ENCODE results near the gene POLRMT. TPM values are rescaled to one million over a fixed set of nuclear protein-coding genes. Genes with fewer than 3 reads are reported as not detected.
A peak's percentile ranks its signal among the peaks of the same experiment; 100 is the strongest.
"Not testable (repeated sequence)": the region's sequence is repeated elsewhere in the genome, so short reads cannot be mapped to it uniquely, and the experiment has no call there.

Gene POLRMT
- total RNA-seq, 2 donors from 2014 or later, result 55.0 to 104 TPM

DNA sequence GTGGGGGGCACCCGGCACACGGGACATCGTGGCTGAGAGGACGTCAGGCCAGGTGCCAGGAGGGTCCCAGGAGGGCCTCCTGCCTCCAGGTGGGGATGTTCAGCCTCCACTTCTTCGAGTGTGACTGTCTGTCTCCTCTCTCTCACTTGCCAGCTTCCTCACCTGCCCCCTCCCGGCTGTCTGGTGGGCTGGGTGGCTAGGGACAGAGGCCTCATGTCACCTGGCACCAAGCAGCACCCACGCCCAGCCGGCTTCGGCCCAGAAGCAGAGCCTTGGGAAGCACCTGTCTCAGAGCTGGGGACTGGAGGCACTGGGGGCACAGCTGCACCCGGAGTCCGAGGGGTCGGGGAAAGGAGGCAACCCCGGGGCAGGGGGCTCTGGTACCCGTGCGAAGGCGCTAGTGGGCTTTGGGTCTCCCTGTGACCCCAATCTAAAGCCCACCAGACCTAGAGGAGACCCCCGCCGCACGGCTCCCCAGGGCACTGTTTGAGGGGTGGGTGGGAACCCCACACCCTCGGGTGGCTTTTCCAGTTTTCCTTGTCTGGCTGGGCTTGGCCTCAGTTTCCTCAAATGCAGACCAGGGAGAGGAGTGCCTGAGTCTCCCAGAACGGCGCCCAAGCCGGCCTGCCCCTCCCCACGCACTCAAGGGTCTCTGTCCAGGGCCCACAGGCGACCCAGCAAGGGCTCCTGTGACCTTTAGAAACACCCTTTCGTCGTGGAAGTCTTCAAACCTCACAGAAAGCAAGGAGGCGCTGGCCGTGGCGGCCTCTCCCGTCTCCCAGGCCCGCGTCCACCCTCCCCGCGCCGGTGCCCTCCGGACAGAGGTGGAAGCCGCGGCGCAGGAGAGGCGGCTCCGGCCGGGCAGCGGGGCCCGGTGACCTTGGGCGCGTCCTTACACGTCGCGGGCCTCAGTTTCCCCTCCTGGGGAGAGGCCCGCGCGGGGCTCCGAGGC, 44.3 kb downstream of the POLRMT start:
- peak overlapping the region; percentile 15 for H3K4me3 Mint-ChIP-seq
- DNase-seq (ENCODE audit: low spot score) (no peak), ATAC-seq (peak in 1 of 2 donors; percentile 4)
- H3K27ac Mint-ChIP-seq, result no peak overlapping the region
- H3K36me3 Mint-ChIP-seq, result no peaks in the 10 kb centered on the region
- H3K9me3 Mint-ChIP-seq, result no peaks in the 10 kb centered on the region
- peaks cover 0 to under 1% of the 10 kb centered on the region in 2 donors for H3K4me1 Mint-ChIP-seq (ENCODE audit: low read depth in 2 of 2)
- H3K27me3 Mint-ChIP-seq, result peaks cover 0 to 3% of the 10 kb centered on the region in 2 donors

DNA sequence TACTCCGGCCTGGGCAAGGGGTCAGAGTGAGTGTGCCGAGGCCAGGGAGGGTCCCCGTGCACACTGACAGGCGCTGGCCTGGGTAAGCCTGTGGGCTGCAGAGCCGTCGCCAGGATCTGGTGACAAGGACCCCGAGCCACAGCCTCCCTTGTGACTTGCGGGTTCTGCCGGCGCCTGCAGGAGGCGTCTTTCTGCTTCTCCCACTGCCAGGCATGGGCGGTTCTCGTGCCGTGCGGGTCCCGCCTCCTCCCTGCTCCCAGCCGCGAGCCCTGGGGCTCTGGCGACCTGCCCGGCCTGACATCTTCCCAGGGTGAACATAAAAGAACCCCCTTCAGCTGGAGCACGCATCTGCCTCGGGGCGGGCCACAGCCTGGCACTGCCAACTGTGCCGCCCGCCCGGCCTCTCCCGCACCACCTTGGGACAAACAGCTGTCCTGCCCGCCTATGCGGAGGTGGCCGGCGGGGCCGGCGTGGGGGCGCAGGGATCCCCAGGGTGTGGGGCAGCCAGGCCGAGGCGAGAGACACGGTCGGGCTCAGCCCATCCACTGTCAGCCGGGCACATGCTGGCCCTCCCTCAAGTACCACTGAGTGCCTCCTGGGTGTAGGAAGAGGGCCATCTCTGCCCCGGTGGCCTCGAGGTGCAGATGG, 45.1 kb downstream of the POLRMT start:
- Mint-ChIP-seq H3K27ac (no peak overlapping the region), H3K4me3 (no peak overlapping the region), H3K4me1 (ENCODE audit: low read depth in 2 of 2) (peaks cover 0 to 3% of the 10 kb centered on the region in 2 donors), H3K36me3 (no peaks in the 10 kb centered on the region), H3K9me3 (no peaks in the 10 kb centered on the region), H3K27me3 (peaks cover 0 to 3% of the 10 kb centered on the region in 2 donors)
- ATAC-seq, result peak; percentile 46 to 49
- DNase-seq (ENCODE audit: low spot score), result no peak

DNA sequence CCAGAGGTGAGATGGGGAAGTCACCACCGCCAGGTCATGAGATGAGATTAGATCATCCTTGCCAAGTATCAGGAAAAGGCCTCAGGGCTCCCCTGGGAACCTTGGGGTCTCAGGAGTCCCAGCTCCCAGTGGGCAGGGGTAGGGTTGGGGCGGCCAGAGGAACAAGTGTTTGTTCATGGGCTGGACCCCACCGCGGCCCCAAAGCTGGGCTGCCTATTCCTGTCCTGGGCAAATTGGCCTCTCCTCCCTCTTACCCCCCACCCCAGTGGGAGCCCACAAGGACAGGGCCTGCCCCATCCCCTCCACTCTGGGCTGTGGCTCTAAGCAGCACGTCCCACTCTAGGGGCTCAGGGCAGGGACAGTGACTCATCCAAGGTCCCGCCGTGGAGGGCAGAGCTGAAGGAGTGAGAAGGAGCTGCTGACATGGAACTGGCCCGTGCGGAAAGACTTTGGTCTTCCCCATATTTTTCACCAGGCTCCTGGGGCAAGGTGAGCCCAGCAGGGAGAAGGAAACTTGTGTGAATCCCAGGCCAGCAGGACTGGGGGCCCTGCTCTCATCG, 47.7 kb downstream of the POLRMT start:
- H3K27ac Mint-ChIP-seq, result no peak overlapping the region

DNA sequence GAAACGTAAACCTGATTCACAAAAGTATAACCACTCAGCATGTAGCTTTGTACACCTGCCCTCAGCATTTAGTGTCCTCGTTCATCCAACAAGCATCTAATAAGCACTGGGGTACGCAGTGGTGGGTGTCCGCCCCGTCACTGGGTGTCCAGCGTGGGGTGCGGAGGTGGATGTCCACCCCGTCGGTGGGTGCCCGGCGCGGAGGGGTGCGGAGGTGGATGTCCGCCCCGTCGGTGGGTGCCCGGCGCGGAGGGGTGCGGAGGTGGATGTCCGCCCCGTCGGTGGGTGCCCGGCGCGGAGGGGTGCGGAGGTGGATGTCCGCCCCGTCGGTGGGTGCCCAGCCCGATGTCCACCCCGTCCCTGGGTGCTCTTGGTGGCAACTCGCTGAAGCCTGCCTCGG, 48.2 kb downstream of the POLRMT start:
- not testable (repeated sequence) for DNase-seq (ENCODE audit: low spot score); H3K36me3 Mint-ChIP-seq; H3K27ac Mint-ChIP-seq; H3K9me3 Mint-ChIP-seq; H3K4me1 Mint-ChIP-seq (ENCODE audit: low read depth in 2 of 2); H3K27me3 Mint-ChIP-seq; ATAC-seq; H3K4me3 Mint-ChIP-seq

More for the DNA sequence above, 47.7 kb downstream of the POLRMT start:
- ATAC-seq, result no peak
- no peak for DNase-seq (ENCODE audit: low spot score)
- Mint-ChIP-seq H3K9me3 (no peaks in the 10 kb centered on the region), H3K4me3 (no peak overlapping the region), H3K27me3 (no peaks in the 10 kb centered on the region), H3K4me1 (ENCODE audit: low read depth in 2 of 2) (peaks cover 0 to 3% of the 10 kb centered on the region in 2 donors), H3K36me3 (no peaks in the 10 kb centered on the region)

DNA sequence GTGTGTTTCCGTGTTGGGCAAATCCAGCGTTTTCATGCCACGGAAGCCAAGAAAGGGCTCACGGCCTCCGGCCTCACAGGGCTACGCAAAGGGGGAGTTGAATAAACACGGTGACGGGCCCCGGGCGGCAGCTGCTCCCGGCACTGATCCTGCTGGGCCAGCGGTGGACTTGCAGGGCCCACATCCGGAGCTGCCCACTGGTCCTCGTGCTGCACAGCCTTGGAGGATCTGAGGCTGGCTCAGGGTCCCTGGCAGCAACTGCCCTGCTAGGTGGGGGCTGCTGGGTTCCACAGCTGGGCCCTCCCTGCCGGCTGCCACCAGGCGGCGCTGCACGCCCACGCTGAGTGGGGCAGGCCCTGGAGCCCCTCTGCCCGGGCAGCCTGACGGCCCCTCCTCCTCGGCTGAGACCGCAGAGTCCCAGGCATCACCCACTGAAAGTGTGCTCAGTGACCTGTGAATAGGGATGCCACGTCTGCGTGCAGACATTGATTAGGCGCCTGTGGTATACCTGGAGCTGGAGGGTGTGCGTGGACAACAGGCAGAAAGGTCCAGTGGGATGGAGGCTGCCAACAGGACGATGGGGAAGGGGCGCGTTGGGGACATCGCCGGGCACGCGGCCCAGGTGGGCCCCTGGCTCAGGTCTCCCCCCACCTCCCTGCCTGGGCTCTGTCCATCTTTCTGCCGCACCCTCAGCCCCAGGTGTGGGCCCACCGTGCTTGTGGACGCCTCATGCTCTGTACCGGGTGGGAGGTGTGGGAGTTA, 48.9 kb downstream of the POLRMT start:
- Mint-ChIP-seq H3K27ac (no peak overlapping the region), H3K36me3 (no peaks in the 10 kb centered on the region), H3K27me3 (no peaks in the 10 kb centered on the region), H3K4me3 (no peak overlapping the region), H3K9me3 (no peaks in the 10 kb centered on the region), H3K4me1 (ENCODE audit: low read depth in 2 of 2) (peaks cover 0 to 3% of the 10 kb centered on the region in 2 donors)
- DNase-seq (ENCODE audit: low spot score) (no peak), ATAC-seq (peak; percentile 61 to 71)

DNA sequence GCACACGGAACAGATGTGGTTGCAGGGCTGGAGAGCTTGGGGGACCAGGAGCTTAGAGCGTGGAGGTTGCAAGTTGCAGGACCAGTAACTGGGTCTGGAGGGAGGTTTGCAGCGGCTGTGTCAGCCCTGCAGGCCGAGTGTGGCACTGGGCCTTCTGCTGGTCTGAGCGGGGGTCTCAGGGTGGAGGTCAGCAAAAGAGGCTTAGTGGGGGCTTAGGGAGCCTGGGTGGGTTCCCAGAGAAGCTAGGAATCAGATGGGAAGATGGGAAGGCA, 49.4 kb downstream of the POLRMT start:
- Mint-ChIP-seq H3K4me1 (ENCODE audit: low read depth in 2 of 2) (peaks cover 0 to 3% of the 10 kb centered on the region in 2 donors), H3K27me3 (no peaks in the 10 kb centered on the region), H3K36me3 (no peaks in the 10 kb centered on the region), H3K9me3 (no peaks in the 10 kb centered on the region), H3K27ac (no peak overlapping the region), H3K4me3 (no peak overlapping the region)
- no peak for ATAC-seq
- no peak for DNase-seq (ENCODE audit: low spot score)

DNA sequence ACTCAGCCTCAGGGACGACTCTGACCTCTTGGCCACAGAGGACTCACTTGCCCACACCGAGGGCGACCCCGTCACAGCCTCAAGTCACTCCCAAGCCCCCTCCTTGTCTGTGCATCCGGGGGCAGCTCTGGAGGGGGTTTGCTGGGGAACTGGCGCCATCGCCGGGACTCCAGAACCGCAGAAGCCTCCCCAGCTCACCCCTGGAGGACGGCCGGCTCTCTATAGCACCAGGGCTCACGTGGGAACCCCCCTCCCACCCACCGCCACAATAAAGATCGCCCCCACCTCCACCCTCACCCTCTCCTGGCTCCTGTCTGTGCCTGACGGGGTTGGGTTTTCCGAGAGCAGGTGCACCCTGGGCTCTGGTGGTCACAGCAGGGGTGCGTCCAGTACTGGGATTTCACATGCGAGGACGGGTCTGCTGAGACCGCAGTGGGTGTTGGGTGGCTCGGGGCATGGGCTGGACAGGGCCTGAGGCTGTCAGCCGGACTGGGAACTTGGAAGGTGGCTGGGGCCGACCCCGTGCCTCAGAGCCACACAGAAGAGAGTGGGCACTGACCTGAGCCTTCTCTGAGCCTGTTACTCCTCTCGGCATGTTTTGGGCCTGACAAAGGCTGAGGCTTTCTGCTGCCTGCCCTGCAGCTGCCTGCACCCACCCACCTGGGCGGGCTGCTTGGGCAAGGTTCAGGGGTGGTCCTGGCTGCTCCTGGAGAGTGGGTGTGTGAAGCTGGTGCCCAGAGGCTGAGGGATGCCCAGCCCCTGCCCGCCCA, 50.0 kb downstream of the POLRMT start:
- DNase-seq (ENCODE audit: low spot score) (no peak), ATAC-seq (no peak)
- Mint-ChIP-seq H3K4me3 (no peak overlapping the region), H3K4me1 (ENCODE audit: low read depth in 2 of 2) (peaks cover 0 to 3% of the 10 kb centered on the region in 2 donors), H3K27me3 (no peaks in the 10 kb centered on the region), H3K27ac (no peak overlapping the region), H3K36me3 (no peaks in the 10 kb centered on the region), H3K9me3 (no peaks in the 10 kb centered on the region)

DNA sequence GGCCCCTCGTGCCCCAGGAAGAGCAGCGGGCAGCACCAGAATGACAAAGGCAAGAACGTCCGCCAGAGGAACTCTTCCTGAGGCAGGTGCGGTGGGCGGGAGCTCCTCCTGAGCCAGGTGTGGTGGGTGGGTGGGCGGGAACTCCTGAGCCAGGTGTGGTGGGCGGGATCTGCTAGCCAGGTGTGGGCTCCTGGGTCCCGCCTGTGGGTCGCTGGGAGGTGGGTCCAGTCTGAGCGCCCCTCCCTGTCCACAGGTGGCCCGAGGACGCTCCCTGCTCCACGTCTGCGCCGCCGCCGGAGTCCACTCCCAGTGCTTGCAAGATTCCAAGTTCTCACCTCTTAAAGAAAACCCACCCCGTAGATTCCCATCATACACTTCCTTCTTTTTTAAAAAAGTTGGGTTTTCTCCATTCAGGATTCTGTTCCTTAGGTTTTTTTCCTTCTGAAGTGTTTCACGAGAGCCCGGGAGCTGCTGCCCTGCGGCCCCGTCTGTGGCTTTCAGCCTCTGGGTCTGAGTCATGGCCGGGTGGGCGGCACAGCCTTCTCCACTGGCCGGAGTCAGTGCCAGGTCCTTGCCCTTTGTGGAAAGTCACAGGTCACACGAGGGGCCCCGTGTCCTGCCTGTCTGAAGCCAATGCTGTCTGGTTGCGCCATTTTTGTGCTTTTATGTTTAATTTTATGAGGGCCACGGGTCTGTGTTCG, 50.7 kb downstream of the POLRMT start:
- H3K27ac Mint-ChIP-seq, result no peak overlapping the region
- no peak overlapping the region for H3K4me3 Mint-ChIP-seq
- ATAC-seq (no peak), DNase-seq (ENCODE audit: low spot score) (no peak)
- H3K4me1 Mint-ChIP-seq (ENCODE audit: low read depth in 2 of 2), result peaks cover 0 to 3% of the 10 kb centered on the region in 2 donors
- H3K36me3 Mint-ChIP-seq, result no peaks in the 10 kb centered on the region
- no peaks in the 10 kb centered on the region for H3K27me3 Mint-ChIP-seq
- no peaks in the 10 kb centered on the region for H3K9me3 Mint-ChIP-seq

DNA sequence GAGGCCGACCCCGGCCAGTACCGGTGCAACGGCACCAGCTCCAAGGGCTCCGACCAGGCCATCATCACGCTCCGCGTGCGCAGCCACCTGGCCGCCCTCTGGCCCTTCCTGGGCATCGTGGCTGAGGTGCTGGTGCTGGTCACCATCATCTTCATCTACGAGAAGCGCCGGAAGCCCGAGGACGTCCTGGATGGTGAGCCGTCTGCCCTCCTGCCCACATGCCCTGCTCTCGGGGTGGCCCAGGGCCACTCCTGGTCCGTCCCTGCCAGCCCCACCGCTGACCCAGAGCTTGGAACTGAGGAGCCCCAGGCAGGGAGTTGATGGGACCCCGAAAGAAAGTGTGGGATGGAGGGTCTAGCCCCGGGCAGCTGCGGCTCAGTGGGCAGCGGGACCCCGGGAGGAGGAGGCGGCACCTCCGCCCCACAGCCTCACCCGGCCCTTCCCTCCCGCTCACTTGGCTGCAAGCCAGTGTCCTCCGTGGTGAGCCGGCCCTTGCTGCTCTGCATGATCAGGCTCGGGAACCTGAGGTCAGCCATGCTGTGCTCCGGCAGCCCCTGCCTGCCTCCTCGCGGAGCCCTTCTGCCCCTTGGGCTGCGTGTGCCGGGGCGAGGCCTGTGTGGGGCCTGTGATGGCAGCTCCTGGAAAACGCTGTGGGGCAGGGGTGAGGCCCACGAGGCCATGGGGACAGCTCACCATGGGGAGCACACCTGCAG, 51.8 kb downstream of the POLRMT start:
- DNase-seq (ENCODE audit: low spot score) (no peak), ATAC-seq (no peak)
- Mint-ChIP-seq H3K36me3 (no peaks in the 10 kb centered on the region), H3K27me3 (no peaks in the 10 kb centered on the region), H3K9me3 (no peaks in the 10 kb centered on the region), H3K27ac (no peak overlapping the region), H3K4me3 (no peak overlapping the region), H3K4me1 (ENCODE audit: low read depth in 2 of 2) (peaks cover 4 to 7% of the 10 kb centered on the region in 2 donors)

DNA sequence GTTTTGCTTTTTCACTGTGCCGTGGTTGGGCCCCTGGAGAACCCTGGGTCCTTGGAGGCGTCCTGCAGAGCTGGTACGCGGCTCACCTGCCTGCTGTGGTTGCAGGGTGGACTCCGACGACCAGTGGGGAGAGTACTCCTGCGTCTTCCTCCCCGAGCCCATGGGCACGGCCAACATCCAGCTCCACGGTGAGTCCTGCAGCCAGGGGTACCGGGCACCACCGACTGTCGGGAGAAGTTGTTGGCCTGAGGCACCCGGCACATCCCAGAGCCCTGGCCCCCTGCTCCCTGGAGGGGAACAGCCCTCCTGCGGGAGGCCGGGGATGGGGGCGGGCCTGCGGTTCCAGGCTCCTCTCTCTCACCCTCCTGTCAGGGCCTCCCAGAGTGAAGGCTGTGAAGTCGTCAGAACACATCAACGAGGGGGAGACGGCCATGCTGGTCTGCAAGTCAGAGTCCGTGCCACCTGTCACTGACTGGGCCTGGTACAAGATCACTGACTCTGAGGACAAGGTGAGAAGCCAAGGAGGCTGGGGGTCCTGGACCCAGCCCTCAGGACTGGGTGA, 53.0 kb downstream of the POLRMT start:
- DNase-seq (ENCODE audit: low spot score) (no peak), ATAC-seq (no peak)
- H3K4me1 Mint-ChIP-seq (ENCODE audit: low read depth in 2 of 2), result peaks cover 4 to 9% of the 10 kb centered on the region in 2 donors
- H3K27me3 Mint-ChIP-seq, result no peaks in the 10 kb centered on the region
- no peak overlapping the region for H3K4me3 Mint-ChIP-seq
- no peak overlapping the region for H3K27ac Mint-ChIP-seq
- no peaks in the 10 kb centered on the region for H3K36me3 Mint-ChIP-seq
- H3K9me3 Mint-ChIP-seq, result no peaks in the 10 kb centered on the region

DNA sequence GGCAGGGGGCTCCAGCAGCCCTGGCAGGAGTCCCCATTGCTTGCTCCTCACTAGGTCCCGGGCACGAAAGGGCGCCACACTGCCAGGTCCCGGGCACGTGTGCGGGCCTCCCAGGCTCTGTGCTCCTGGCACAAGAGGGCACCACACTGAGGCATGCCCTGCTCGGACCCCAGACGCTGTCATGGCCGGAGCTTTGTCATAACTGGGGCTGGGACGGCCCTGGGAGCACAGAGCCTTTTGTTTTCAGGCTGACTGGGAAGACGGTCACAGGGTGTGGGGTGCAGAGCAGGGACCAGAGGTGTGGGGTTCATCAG, 53.5 kb downstream of the POLRMT start:
- Mint-ChIP-seq H3K9me3 (no peaks in the 10 kb centered on the region), H3K4me3 (no peak overlapping the region), H3K27ac (no peak overlapping the region), H3K36me3 (no peaks in the 10 kb centered on the region), H3K27me3 (no peaks in the 10 kb centered on the region), H3K4me1 (ENCODE audit: low read depth in 2 of 2) (peaks cover 8 to 13% of the 10 kb centered on the region in 2 donors)
- ATAC-seq (no peak), DNase-seq (ENCODE audit: low spot score) (no peak)
